GM12865 (cell line): ENCODE data around the gene TTC16.

ENCODE experiments used
- DNase-seq: peaks from one replicate; pipeline ENCODE4 v3.0.0; 2010; ENCODE audit warnings: low read depth
- H3K4me3 ChIP-seq: 2 replicates; pipeline ENCODE4 v1.5.1; 2011; ENCODE audit warnings: mild to moderate bottlenecking, low read depth, low read length, control low read depth
- CTCF ChIP-seq: IDR thresholded peaks from 2 replicates; pipeline ENCODE4 v1.5.1; 2011; ENCODE audit warnings: low read length, control low read depth, low read depth, inconsistent platforms; ENCODE audit not compliant: insufficient read depth; ENCODE audit errors: missing control alignments

TTC16 gene

GRCh38 chr9:127705577-127706379 is 10.1 kb upstream of the TTC16 start:
- no peak for DNase-seq
- no peak for TF ChIP-seq CTCF
- H3K4me3 ChIP-seq: no peak overlapping the region

GRCh38 chr9:127706836-127707241 is 9.0 kb upstream of the TTC16 start, which contains the start of gene CFAP157:
Gene CFAP157, plus strand, starts transcription at chr9:127706988. Its CDS starts 44 bp downstream, at chr9:127707032.
- DNase-seq: no peak
- no peak for TF ChIP-seq CTCF
- H3K4me3 ChIP-seq: no peak within 1 kb of the TSS

- no peak overlapping the region for H3K4me3 ChIP-seq
- peak; percentile 20 for TF ChIP-seq CTCF
- peak; percentile 40 for DNase-seq
These were observed 8.1 kb upstream of the TTC16 start for GRCh38 chr9:127707766-127708165.

- H3K4me3 ChIP-seq: no peak overlapping the region
- no peak for DNase-seq
- no peak for TF ChIP-seq CTCF
These were observed 6.8 kb upstream of the TTC16 start for GRCh38 chr9:127708952-127709587.

GRCh38 chr9:127710204-127710783 is 5.6 kb upstream of the TTC16 start:
- DNase-seq: no peak
- H3K4me3 ChIP-seq: no peak overlapping the region
- no peak for TF ChIP-seq CTCF

GRCh38 chr9:127711226-127711701 is 4.6 kb upstream of the TTC16 start:
- no peak overlapping the region for H3K4me3 ChIP-seq
- TF ChIP-seq CTCF: no peak
- peak; percentile 27 for DNase-seq
